Transverse colon (tissue), 3 donors: ENCODE results near the gene TMTC2.

Experiments used
- EP300 ChIP-seq: sonication (generic); formaldehyde crosslinking; IDR thresholded peaks from one replicate; pipeline ENCODE4 v1.6.1; 2017; ENCODE audit warnings: antibody characterized with exemption, low read depth
- POLR2A ChIP-seq: fragments of 450-650 bp; IDR thresholded peaks from one replicate; pipeline ENCODE4 v1.6.1; 2016; ENCODE audit warnings: antibody characterized with exemption, mild to moderate bottlenecking, moderate library complexity
- TF ChIP-seq, protein P1 (sequence below), 5 experiments: fragments of 200-600 bp in 3 of 5; fragments of 450-650 bp in 2 of 5; sonication (generic) in 3 of 5; IDR thresholded peaks; 1 replicate in 2 of 5; 2 replicates in 3 of 5; pipeline ENCODE4 v1.5.1; 2016 to 2017; ENCODE audit warnings: antibody characterized with exemption in 5 of 5, inconsistent platforms in 3 of 5, mild to moderate bottlenecking in 2 of 5, moderate library complexity in 1 of 5

DNA sequence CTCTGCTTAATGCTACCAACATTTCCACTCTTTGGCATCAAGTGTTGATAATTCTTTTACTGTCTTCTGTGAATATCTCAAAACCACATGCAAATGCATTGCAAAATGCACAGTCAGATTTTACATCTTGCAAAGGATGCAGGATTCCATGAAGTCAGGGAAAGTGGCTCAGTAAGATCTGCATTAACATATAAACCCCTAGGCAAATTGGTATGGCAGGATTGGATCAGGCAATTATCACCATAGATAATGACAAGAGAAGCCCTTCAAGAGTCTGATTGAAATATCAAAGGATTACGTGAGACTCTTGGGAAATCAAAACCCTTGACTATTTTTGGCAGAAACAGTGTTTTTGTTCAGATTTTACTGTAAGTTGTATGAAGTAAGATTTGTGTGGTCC, 71.0 kb downstream of the TMTC2 start:
- TF ChIP-seq EP300, result no peak
- TF ChIP-seq POLR2A, result no peak
- TF ChIP-seq, protein P1, sequence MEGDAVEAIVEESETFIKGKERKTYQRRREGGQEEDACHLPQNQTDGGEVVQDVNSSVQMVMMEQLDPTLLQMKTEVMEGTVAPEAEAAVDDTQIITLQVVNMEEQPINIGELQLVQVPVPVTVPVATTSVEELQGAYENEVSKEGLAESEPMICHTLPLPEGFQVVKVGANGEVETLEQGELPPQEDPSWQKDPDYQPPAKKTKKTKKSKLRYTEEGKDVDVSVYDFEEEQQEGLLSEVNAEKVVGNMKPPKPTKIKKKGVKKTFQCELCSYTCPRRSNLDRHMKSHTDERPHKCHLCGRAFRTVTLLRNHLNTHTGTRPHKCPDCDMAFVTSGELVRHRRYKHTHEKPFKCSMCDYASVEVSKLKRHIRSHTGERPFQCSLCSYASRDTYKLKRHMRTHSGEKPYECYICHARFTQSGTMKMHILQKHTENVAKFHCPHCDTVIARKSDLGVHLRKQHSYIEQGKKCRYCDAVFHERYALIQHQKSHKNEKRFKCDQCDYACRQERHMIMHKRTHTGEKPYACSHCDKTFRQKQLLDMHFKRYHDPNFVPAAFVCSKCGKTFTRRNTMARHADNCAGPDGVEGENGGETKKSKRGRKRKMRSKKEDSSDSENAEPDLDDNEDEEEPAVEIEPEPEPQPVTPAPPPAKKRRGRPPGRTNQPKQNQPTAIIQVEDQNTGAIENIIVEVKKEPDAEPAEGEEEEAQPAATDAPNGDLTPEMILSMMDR (IDR thresholded peaks at IDR 0.05), result no peak
